Spinal cord (tissue), 10 donors: ENCODE measurements around the gene KLK11. TPM values are rescaled to one million over a fixed set of nuclear protein-coding genes. Genes with fewer than 3 reads are reported as not detected.

Source experiments
- DNase-seq, 6 donors: peaks; one replicate each; pipeline versions ENCODE4 v3.0.0 to v3.0.0-alpha.2; 2013 to 2015; ENCODE audit warnings: low spot score in 6 of 6, low read depth in 4 of 6
- H3K27ac ChIP-seq: one replicate; pipeline ENCODE4 v1.5.1; 2013; ENCODE audit warnings: low read depth, low read length, control low read depth
- H3K27me3 ChIP-seq: one replicate; pipeline ENCODE4 v1.6.1; 2013; ENCODE audit warnings: low read length; ENCODE audit not compliant: control insufficient read depth, insufficient read depth
- H3K36me3 ChIP-seq: one replicate; pipeline ENCODE4 v1.6.1; 2013; ENCODE audit warnings: low read length; ENCODE audit not compliant: control insufficient read depth, insufficient read depth
- H3K4me1 ChIP-seq: one replicate; pipeline ENCODE4 v1.6.1; 2013; ENCODE audit warnings: low read length; ENCODE audit not compliant: control insufficient read depth, insufficient read depth
- H3K4me3 ChIP-seq: one replicate; pipeline ENCODE4 v1.5.1; 2013; ENCODE audit warnings: low read depth, low read length, control low read depth
- H3K9me3 ChIP-seq: one replicate; pipeline ENCODE4 v1.6.1; 2013; ENCODE audit warnings: low read length; ENCODE audit not compliant: control insufficient read depth, insufficient read depth
- WGBS: methylation state at CpG from one replicate; pipeline ENCODE4 v1.1.5; 2013; ENCODE audit warnings: missing lambda C conversion rate; ENCODE audit not compliant: insufficient coverage; 5-methylcytosine and 5-hydroxymethylcytosine counted together
- polyA plus RNA-seq, 2 donors: library from polyadenylated mRNA; unstranded; fragments of 120-200 nt; gene quantifications; one replicate each; pipeline ENCODE4 v1.2.1, GENCODE V29; 2013; ENCODE audit not compliant: insufficient read length in 2 of 2
- total RNA-seq, 2 donors: library from RNA; depleted of rRNA in 1 of 2; stranded (reverse); fragments of 120-200 nt in 1 of 2; fragments of >200 nt in 1 of 2; gene quantifications; one replicate each; pipeline versions ENCODE4 v1.2.3 to v1.2.4, GENCODE V29; 2013 to 2014
- donor health status: healthy.

The KLK11 gene
- total and polyA plus RNA-seq, 4 donors: not detected

DNA sequence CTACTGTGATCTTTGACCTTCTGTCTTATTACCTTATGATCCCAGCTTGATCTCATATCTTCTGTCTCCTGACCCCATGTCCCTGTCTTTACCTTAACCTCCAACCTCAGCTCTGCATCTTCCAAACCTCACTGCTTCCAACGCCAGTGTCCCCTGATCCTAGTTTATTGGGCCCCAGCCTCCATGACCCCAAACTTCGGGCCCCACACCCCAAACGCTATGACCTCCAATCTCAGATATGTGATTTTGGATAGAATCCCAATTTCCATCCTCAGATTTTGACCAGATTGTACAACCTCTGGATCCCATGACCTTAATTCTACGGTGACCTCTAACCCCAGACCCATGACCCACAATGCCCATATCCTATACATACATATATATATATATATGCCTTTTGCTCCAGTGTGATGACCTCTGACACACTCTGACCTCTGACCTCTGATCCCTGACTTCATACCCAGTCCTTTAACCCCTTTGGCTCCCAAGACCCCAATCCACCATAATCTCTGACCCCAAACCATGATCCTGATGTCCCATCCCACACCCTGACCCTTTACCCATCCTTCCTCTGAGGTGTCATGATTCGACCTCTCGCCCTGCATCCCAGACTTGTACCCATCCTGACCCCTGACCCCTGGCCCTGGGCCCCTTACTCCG lies 4.9 kb upstream of the KLK11 start:
- no peak for DNase-seq
- H3K9me3 ChIP-seq: no peaks in the 10 kb centered on the region
- no peak overlapping the region for H3K27ac ChIP-seq
- peaks cover 15% of the 10 kb centered on the region for H3K27me3 ChIP-seq
- no peaks in the 10 kb centered on the region for H3K4me1 ChIP-seq
- 92% methylated on average over 5 of the region's 7 CpGs for WGBS
- H3K4me3 ChIP-seq: no peak overlapping the region
- H3K36me3 ChIP-seq: no peaks in the 10 kb centered on the region

DNA sequence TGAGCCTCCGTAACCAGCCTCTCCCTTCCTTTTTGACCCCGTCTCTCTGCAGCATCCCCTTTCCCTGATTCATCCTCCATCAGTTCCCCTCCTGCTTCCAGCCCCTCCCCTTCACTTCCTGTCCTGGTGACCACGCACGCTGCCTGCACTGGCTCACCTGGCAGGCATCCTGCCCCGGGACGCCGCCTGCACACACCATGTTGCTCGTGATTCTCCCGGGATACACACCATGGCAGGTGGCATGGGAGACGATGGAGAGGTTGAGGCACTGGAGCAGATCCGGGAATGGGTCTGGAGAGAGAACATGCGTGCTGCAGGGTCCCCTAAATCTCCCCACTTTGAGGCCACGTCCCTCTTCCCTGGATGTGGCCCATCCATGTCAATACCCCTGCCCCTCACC lies 4.2 kb upstream of the KLK11 start:
- H3K4me3 ChIP-seq: no peak overlapping the region
- WGBS: 91% methylated on average over 12 of the region's 13 CpGs
- no peaks in the 10 kb centered on the region for H3K4me1 ChIP-seq
- peaks cover 18% of the 10 kb centered on the region for H3K27me3 ChIP-seq
- no peaks in the 10 kb centered on the region for H3K9me3 ChIP-seq
- H3K36me3 ChIP-seq: no peaks in the 10 kb centered on the region
- DNase-seq: no peak
- H3K27ac ChIP-seq: no peak overlapping the region

- H3K27me3 ChIP-seq: peaks cover 19% of the 10 kb centered on the region
Observed at GRCh38 chr19:51029718-51030117, 3.3 kb upstream of the KLK11 start.

GRCh38 chr19:51027873-51028272 lies 1.5 kb upstream of the KLK11 start:
- no peak overlapping the region for H3K27ac ChIP-seq
- no peak for DNase-seq
- H3K27me3 ChIP-seq: peaks cover 26% of the 10 kb centered on the region
- H3K9me3 ChIP-seq: no peaks in the 10 kb centered on the region
- no peaks in the 10 kb centered on the region for H3K36me3 ChIP-seq
- 47% methylated on average over 2 of the region's 5 CpGs for WGBS
- no peaks in the 10 kb centered on the region for H3K4me1 ChIP-seq
- H3K4me3 ChIP-seq: no peak overlapping the region

More at GRCh38 chr19:51029718-51030117, 3.3 kb upstream of the KLK11 start:
- H3K36me3 ChIP-seq: no peaks in the 10 kb centered on the region
- no peak overlapping the region for H3K27ac ChIP-seq
- WGBS: no CpG with 5 or more reads among the region's 2 CpGs
- no peaks in the 10 kb centered on the region for H3K4me1 ChIP-seq
- no peak for DNase-seq
- H3K9me3 ChIP-seq: no peaks in the 10 kb centered on the region
- no peak overlapping the region for H3K4me3 ChIP-seq

GRCh38 chr19:51027126-51027806 lies 850 bp upstream of the KLK11 start:
- no peaks in the 10 kb centered on the region for H3K4me1 ChIP-seq
- WGBS: 59% methylated on average over 11 of the region's 14 CpGs
- no peaks in the 10 kb centered on the region for H3K9me3 ChIP-seq
- no peak for DNase-seq
- H3K27me3 ChIP-seq: peaks cover 30% of the 10 kb centered on the region
- no peaks in the 10 kb centered on the region for H3K36me3 ChIP-seq
- H3K27ac ChIP-seq: no peak overlapping the region
- H3K4me3 ChIP-seq: no peak overlapping the region

DNA sequence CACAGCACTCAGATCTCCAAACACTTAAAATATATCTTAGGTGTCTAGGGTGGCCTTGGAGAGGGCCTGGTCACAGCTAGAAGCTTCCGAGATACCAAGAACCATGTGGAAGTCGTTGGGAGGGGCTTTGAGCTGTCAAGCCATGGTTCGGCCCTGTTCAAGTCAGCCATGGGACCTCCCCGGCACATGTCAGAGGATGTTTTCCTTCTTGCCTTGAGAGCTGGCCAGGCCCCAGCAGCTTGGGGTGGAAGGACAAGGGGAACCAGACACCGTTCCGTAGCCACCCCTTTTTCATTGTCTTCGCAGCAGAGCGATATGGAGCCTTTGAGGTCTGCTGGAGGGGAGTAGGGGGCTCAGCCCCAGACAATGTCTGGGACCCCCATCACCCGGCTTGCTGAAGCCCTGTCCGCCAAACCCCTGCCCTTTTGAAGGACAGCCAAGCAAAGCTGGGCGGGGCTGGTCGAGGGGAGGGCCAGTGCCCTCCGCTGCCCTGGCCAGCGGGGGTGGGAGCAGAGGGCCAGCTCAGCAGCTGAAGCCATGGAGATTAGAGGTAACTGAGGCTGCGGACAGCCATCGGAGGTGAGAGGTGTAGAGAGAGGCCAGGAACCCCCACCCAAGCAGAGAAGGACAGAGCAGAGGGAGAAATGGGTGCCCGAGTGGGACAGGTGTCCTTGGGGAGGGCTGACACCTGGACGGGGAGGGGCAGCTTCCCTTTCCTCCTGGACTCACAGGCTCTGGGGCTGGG lies 435 bp downstream of the KLK11 start:
- 63% methylated on average over 16 of the region's 18 CpGs for WGBS
- Histone ChIP-seq H3K27ac (no peak overlapping the region), H3K27me3 (peaks cover 30% of the 10 kb centered on the region), H3K4me3 (no peak overlapping the region), H3K36me3 (no peaks in the 10 kb centered on the region), H3K4me1 (no peaks in the 10 kb centered on the region), H3K9me3 (no peaks in the 10 kb centered on the region)
- DNase-seq: no peak

DNA sequence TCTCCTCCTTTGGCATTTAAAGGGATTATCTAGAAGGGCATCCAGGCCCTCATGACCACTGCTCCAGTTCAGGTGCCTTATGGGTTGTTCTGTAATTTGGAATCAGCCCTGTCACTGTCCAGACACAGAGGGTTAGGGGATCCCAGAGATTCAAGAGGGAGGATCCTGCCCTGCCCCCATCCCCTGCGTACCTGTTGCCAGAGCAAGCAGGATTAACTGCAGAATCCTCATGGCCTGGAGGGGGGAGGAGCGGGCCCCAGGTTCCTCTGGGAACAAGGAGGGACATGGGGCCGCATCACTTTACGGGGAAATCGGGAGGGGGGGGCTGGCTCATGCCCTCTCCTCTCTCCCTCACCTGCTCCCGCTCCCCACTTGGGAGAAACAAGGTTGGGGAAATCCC lies 1.0 kb downstream of the KLK11 start:
- peaks cover 30% of the 10 kb centered on the region for H3K27me3 ChIP-seq
- no peak for DNase-seq
- no CpG with 5 or more reads among the region's 6 CpGs for WGBS
- H3K4me1 ChIP-seq: no peaks in the 10 kb centered on the region
- no peak overlapping the region for H3K4me3 ChIP-seq
- no peaks in the 10 kb centered on the region for H3K9me3 ChIP-seq
- no peaks in the 10 kb centered on the region for H3K36me3 ChIP-seq
- H3K27ac ChIP-seq: no peak overlapping the region

- no peaks in the 10 kb centered on the region for H3K9me3 ChIP-seq
- no peak overlapping the region for H3K4me3 ChIP-seq
- H3K27ac ChIP-seq: no peak overlapping the region
- peaks cover 35% of the 10 kb centered on the region for H3K27me3 ChIP-seq
- 45% methylated on average over 4 of the region's 5 CpGs for WGBS
- no peak for DNase-seq
- H3K36me3 ChIP-seq: no peaks in the 10 kb centered on the region
- H3K4me1 ChIP-seq: no peaks in the 10 kb centered on the region
Observed at GRCh38 chr19:51024924-51025323, 1.5 kb downstream of the KLK11 start.

DNA sequence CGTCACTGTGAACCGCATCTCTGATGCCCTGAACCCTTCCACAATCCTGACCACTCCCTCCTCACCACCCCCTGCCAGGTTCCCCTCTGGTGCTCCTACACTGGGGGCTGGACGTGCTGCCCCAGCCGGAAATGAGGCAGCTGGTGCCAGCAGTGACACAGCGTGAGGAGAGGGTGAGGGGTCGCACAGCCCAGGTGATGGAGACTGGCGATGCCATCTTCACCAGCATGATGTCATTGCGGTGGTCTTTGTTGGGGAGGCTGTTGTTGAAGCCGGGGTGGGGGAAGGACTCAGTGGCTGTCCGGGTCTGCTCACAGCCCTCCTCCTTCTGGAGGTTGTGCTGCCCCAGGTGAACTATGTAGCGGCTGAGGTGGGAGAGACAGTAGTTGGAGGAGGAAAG lies 2.5 kb downstream of the KLK11 start:
- Histone ChIP-seq H3K27ac (no peak overlapping the region), H3K4me1 (peaks cover 6% of the 10 kb centered on the region), H3K4me3 (no peak overlapping the region), H3K27me3 (peaks cover 44% of the 10 kb centered on the region), H3K36me3 (no peaks in the 10 kb centered on the region), H3K9me3 (no peaks in the 10 kb centered on the region)
- no peak for DNase-seq
- WGBS: 68% methylated on average over 10 of the region's 11 CpGs
